ENCODE data around the gene COG2. TPM values are rescaled to one million over a fixed set of nuclear protein-coding genes. Genes with fewer than 3 reads are reported as not detected.
A peak's percentile ranks its signal among the peaks of the same experiment; 100 is the strongest.
"Not testable (repeated sequence)": the region's sequence is repeated elsewhere in the genome, so short reads cannot be mapped to it uniquely, and the experiment has no call there.

The COG2 gene
- total RNA-seq, 1 experiment from 2014 or later: 51.0 TPM

DNA sequence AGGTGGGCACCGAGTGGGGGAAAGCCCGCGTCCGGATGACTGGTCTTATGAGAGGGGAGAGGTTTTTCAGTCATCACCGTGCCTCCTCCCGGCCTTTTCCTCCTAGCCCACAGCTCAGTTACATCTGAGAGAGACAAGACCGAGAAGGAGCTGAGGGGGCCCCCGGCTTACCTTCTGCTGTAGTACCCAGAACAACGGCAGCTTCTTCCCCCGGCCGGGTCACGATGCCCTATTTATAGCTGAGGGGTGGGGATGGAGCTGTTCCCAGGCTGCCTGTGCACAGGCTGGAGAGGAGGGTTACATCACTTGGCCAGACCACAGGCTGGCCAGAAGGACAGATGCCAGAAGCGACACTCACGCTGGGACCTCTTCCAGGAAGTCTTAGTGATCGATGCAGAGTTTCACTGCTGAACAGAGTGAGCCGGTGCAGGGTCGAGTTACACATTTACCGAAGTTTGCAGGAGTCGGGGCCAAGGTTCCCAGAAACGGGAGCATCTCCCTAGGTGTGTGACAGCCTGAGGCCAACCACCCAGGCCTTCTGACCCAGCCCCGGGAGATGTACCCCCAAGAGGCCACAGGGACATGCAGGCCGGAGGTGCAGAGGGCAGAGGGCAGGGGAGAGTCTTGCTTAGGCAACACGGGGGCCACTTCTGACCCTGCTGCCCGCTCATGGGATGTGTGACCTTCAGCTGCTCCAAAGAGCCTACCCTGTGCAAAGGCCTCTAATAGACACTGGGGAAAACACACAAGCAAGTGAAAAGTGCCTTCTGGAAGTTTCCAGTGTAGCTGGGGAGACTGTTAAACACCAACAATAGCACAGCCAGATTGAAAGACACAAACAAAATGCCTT, 71.9 kb downstream of the COG2 start, which contains the start of gene AGT:
Gene AGT, minus strand, starts transcription at position 208 of the 850 bp plus-strand sequence. CDS start 3,299 bp downstream, outside the sequence.
- H3K9ac ChIP-seq (ENCODE audit: low read length): no peak within 1 kb of the TSS
- H3K4me1 ChIP-seq (ENCODE audit: insufficient read depth, low read length): peaks cover 11% of the 10 kb centered on the region
- BruUV-seq (replicated peaks): no TSS peak
- peak; percentile 90 for ATAC-seq
- no peaks in the 10 kb centered on the region for H3K9me3 ChIP-seq (ENCODE audit: low read length)
- ChIA-PET CTCF (no interaction called here), POLR2A (ENCODE audit: unreplicated experiment) (interaction anchor here (0.6 kb wide), 1 partner anchor 92 kb away, joined by 3 read pairs; no protein-coding TSS in a partner anchor)
- intact Hi-C loops (cut with micrococcal nuclease): no loop called here
- H2AFZ ChIP-seq (ENCODE audit: low read length): peak within 1 kb of the TSS; percentile 16; the same call in 1 of the 2 replicates
- peak; percentile 95 for DNase-seq
- H3K9me2 ChIP-seq (replicated peaks; ENCODE audit: low read length): no peaks in the 10 kb centered on the region
- H3K27ac ChIP-seq (ENCODE audit: low read length): no peak within 1 kb of the TSS
- TF ChIP-seq, protein P1, sequence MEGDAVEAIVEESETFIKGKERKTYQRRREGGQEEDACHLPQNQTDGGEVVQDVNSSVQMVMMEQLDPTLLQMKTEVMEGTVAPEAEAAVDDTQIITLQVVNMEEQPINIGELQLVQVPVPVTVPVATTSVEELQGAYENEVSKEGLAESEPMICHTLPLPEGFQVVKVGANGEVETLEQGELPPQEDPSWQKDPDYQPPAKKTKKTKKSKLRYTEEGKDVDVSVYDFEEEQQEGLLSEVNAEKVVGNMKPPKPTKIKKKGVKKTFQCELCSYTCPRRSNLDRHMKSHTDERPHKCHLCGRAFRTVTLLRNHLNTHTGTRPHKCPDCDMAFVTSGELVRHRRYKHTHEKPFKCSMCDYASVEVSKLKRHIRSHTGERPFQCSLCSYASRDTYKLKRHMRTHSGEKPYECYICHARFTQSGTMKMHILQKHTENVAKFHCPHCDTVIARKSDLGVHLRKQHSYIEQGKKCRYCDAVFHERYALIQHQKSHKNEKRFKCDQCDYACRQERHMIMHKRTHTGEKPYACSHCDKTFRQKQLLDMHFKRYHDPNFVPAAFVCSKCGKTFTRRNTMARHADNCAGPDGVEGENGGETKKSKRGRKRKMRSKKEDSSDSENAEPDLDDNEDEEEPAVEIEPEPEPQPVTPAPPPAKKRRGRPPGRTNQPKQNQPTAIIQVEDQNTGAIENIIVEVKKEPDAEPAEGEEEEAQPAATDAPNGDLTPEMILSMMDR (conservative IDR thresholded peaks at IDR 0.05; ENCODE audit: low read depth, low read length): no peak
- TF ChIP-seq EZH2phosphoT487 (IDR thresholded peaks at IDR 0.05; ENCODE audit: borderline replicate concordance, low read length): no peak
- no peak for TF ChIP-seq EZH2 (IDR thresholded peaks at IDR 0.05; ENCODE audit: low read length, unreplicated experiment)
- H3K79me2 ChIP-seq (ENCODE audit: low read length): no peaks in the 10 kb centered on the region
- no peaks in the 10 kb centered on the region for H3K27me3 ChIP-seq (ENCODE audit: low read length)
- H3F3A ChIP-seq (ENCODE audit: low read length, unreplicated experiment): no peaks in the 10 kb centered on the region
- no peaks in the 10 kb centered on the region for H4K20me1 ChIP-seq (ENCODE audit: low read length)
- peak within 1 kb of the TSS; percentile 32 for H3K4me2 ChIP-seq (ENCODE audit: low read length)
- no peaks in the 10 kb centered on the region for H3K36me3 ChIP-seq (ENCODE audit: low read depth, low read length)
- no peak within 1 kb of the TSS for H3K4me3 ChIP-seq (ENCODE audit: low read length)

DNA sequence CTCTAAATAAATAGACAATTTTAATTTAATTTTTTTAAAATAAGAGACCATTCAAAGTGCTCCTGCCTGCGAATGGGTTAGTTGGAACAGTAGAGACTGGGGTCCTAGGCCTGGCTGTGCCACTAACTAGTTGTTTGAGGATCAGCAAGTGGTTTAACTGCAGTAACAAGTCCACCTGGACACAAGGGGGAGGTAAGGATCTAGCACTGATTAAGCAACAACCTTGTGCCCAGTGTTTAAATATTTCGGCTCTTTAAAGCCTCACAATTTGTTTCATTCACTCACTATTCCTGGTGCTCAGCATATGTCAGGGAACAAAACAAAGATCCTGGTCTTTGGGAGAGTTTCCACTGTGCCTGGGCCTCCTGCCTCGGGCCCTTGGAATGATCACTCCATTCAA, 73.2 kb downstream of the COG2 start:
- intact Hi-C loops (cut with micrococcal nuclease): loop anchor here (1.0 kb wide), 1 partner anchor 58 kb away; no protein-coding TSS in a partner anchor
- H3K9me2 ChIP-seq (replicated peaks; ENCODE audit: low read length): no peaks in the 10 kb centered on the region
- no peaks in the 10 kb centered on the region for H3K27me3 ChIP-seq (ENCODE audit: low read length)
- H3K4me3 ChIP-seq (ENCODE audit: low read length): no peak overlapping the region
- no peaks in the 10 kb centered on the region for H3K9me3 ChIP-seq (ENCODE audit: low read length)
- no peak for TF ChIP-seq EZH2 (IDR thresholded peaks at IDR 0.05; ENCODE audit: low read length, unreplicated experiment)
- TF ChIP-seq, protein P1 (conservative IDR thresholded peaks at IDR 0.05; ENCODE audit: low read depth, low read length): peak; percentile 47
- no peak for TF ChIP-seq EZH2phosphoT487 (IDR thresholded peaks at IDR 0.05; ENCODE audit: borderline replicate concordance, low read length)
- no peak overlapping the region for H3K27ac ChIP-seq (ENCODE audit: low read length)
- H2AFZ ChIP-seq (ENCODE audit: low read length): no peak overlapping the region
- no peak overlapping the region for H3K9ac ChIP-seq (ENCODE audit: low read length)
- no peaks in the 10 kb centered on the region for H4K20me1 ChIP-seq (ENCODE audit: low read length)
- H3K4me1 ChIP-seq (ENCODE audit: insufficient read depth, low read length): peaks cover 11% of the 10 kb centered on the region
- DNase-seq (no peak), ATAC-seq (no peak)
- no peaks in the 10 kb centered on the region for H3F3A ChIP-seq (ENCODE audit: low read length, unreplicated experiment)
- H3K36me3 ChIP-seq (ENCODE audit: low read depth, low read length): no peaks in the 10 kb centered on the region
- no peaks in the 10 kb centered on the region for H3K79me2 ChIP-seq (ENCODE audit: low read length)
- ChIA-PET CTCF (no interaction called here), POLR2A (ENCODE audit: unreplicated experiment) (no interaction called here)
- no peak overlapping the region for H3K4me2 ChIP-seq (ENCODE audit: low read length)
- BruUV-seq (replicated peaks): no TSS peak

DNA sequence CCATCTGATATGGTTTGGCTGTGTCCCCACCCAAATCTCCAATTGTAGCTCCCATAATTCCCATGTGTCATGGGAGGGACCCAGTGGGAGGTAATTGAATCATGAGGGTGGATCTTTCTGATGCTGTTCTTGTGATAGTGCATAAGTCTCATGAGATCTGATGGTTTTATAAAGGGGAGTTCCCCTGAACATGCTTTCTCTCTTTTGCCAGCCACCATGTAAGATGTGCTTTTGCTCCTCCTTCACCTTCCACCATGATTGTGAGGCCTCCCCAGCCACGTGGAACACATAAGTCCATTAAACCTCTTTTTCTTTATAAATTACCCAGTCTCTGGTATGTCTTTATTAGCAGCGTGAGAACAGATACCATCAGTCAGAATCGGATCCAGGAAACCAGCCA, 74.2 kb downstream of the COG2 start:
- H3K4me1 ChIP-seq (ENCODE audit: insufficient read depth, low read length): peaks cover 11% of the 10 kb centered on the region
- H3K27me3 ChIP-seq (ENCODE audit: low read length); H3F3A ChIP-seq (ENCODE audit: low read length, unreplicated experiment); intact Hi-C loops (cut with micrococcal nuclease); CTCF ChIA-PET; H3K9ac ChIP-seq (ENCODE audit: low read length); H3K4me3 ChIP-seq (ENCODE audit: low read length); H3K36me3 ChIP-seq (ENCODE audit: low read depth, low read length); POLR2A ChIA-PET (ENCODE audit: unreplicated experiment); H4K20me1 ChIP-seq (ENCODE audit: low read length); H3K4me2 ChIP-seq (ENCODE audit: low read length); H3K9me2 ChIP-seq (replicated peaks; ENCODE audit: low read length); H2AFZ ChIP-seq (ENCODE audit: low read length); ATAC-seq; H3K9me3 ChIP-seq (ENCODE audit: low read length); BruUV-seq (replicated peaks); DNase-seq; H3K79me2 ChIP-seq (ENCODE audit: low read length); H3K27ac ChIP-seq (ENCODE audit: low read length): not testable (repeated sequence)
